A549 (cell line): Measurements from ENCODE around the gene C2. TPM values are rescaled to one million over a fixed set of nuclear protein-coding genes. Genes with fewer than 3 reads are reported as not detected.

Experiments used
- ATAC-seq, 2 experiments: fragments of 200-7000 bp in 1 of 2; fragments of >200 bp in 1 of 2; cut with Nextera tagmentation in 1 of 2; cut with Tn5 transposase in 1 of 2; 3 replicates each; pipeline versions ENCODE4 v1.8.0 to v1.9.1; 2018 to 2020; ENCODE audit warnings: mild to moderate bottlenecking in 1 of 2, moderate library complexity in 1 of 2
- CTCF ChIA-PET: fragments of 300-600 bp; sonication (Branson Sonifier 250); formaldehyde crosslinking; extraction: SDS; loops from one replicate; lab custom pipeline; 2021; ENCODE audit warnings: antibody characterized with exemption, inconsistent platforms; lab: Yijun Ruan, JAX
- POLR2A ChIA-PET: fragments of 350-600 bp; formaldehyde crosslinking; extraction: SDS; loops from one replicate; lab custom pipeline; 2021; ENCODE audit warnings: antibody characterized with exemption, inconsistent platforms; lab: Yijun Ruan, JAX
- DNase-seq, 2 experiments: peaks; one replicate each; pipeline versions ENCODE4 v3.0.0 to v3.0.0-alpha.2; 2011 to 2016; ENCODE audit warnings: low read depth in 1 of 2, low spot score in 1 of 2
- FAIRE-seq: peaks from 2 replicates; lab custom pipeline; 2011; peaks lifted over from hg19 to GRCh38; lab: Jason Lieb, UNC
- H3K27ac ChIP-seq, 2 experiments: fragments of >200 bp; sonication (Bioruptor Twin); formaldehyde crosslinking; 3 replicates each; pipeline ENCODE4 v1.5.1; 2016 to 2017
- H3K4me1 ChIP-seq: fragments of >200 bp; sonication (Bioruptor Twin); formaldehyde crosslinking; 3 replicates; pipeline ENCODE4 v1.6.1; 2016
- H3K4me2 ChIP-seq: fragments of >200 bp; sonication (Bioruptor Twin); formaldehyde crosslinking; 3 replicates; pipeline ENCODE4 v1.6.1; 2016
- H3K4me3 ChIP-seq: fragments of >200 bp; sonication (Bioruptor Twin); formaldehyde crosslinking; 3 replicates; pipeline ENCODE4 v1.5.1; 2016
- H3K9me3 ChIP-seq: fragments of >200 bp; sonication (Bioruptor Twin); formaldehyde crosslinking; 3 replicates; pipeline ENCODE4 v1.6.1; 2016
- CEBPB ChIP-seq, 2 experiments: fragments of >200 bp in 1 of 2; sonication (Bioruptor Twin) in 1 of 2; formaldehyde crosslinking in 1 of 2; IDR thresholded peaks; 2 replicates each; pipeline ENCODE4 v1.6.1; 2012 to 2016
- CHD2 ChIP-seq: fragments of 150-350 bp; IDR thresholded peaks from 2 replicates; pipeline ENCODE4 v1.6.1; 2014; ENCODE audit warnings: low read length; ENCODE audit not compliant: partially characterized antibody
- ESRRA ChIP-seq: fragments of 150-350 bp; IDR thresholded peaks from 2 replicates; pipeline ENCODE4 v1.6.1; 2014; ENCODE audit warnings: mild to moderate bottlenecking, low read length, borderline replicate concordance
- HOXA7 ChIP-seq: fragments of 250-450 bp; sonication (Bioruptor Pico); IDR thresholded peaks from 2 replicates; pipeline ENCODE4 v1.5.0; 2020; ENCODE audit warnings: mild to moderate bottlenecking, moderate library complexity
- HOXB5 ChIP-seq: fragments of 250-450 bp; sonication (Bioruptor Pico); IDR thresholded peaks from 2 replicates; pipeline ENCODE4 v1.5.0; 2020; ENCODE audit warnings: mild to moderate bottlenecking, moderate library complexity
- JUNB ChIP-seq: fragments of >200 bp; sonication (Bioruptor Twin); formaldehyde crosslinking; IDR thresholded peaks from 2 replicates; pipeline ENCODE4 v1.6.1; 2016
- KDM5A ChIP-seq: fragments of 200-600 bp; sonication (generic); IDR thresholded peaks from 2 replicates; pipeline ENCODE4 v1.6.1; 2016; ENCODE audit warnings: antibody characterized with exemption, mild to moderate bottlenecking
- MAFK ChIP-seq: fragments of 450-650 bp; IDR thresholded peaks from 2 replicates; pipeline ENCODE4 v1.6.1; 2014; ENCODE audit not compliant: partially characterized antibody
- MYC ChIP-seq: IDR thresholded peaks from 2 replicates; pipeline ENCODE4 v1.6.1; 2012; ENCODE audit warnings: mild to moderate bottlenecking, inconsistent platforms, low read length, improper control_type of control experiment, borderline replicate concordance
- NFE2L2 ChIP-seq: fragments of 150-350 bp; conservative IDR thresholded peaks from 2 replicates; pipeline ENCODE4 v1.6.1; 2014; ENCODE audit warnings: low read length
- POLR2AphosphoS2 ChIP-seq: conservative IDR thresholded peaks from 2 replicates; pipeline ENCODE4 v1.6.1; 2012; ENCODE audit warnings: low read length, improper control_type of control experiment, inconsistent platforms
- RCOR1 ChIP-seq: fragments of 150-350 bp; IDR thresholded peaks from 2 replicates; pipeline ENCODE4 v1.6.1; 2014; ENCODE audit warnings: antibody characterized with exemption, low read length, low read depth
- RFX5 ChIP-seq: fragments of 450-650 bp; IDR thresholded peaks from 2 replicates; pipeline ENCODE4 v1.7.1; 2014; ENCODE audit warnings: antibody characterized with exemption, mild to moderate bottlenecking, moderate library complexity
- RNF2 ChIP-seq: fragments of 200-600 bp; sonication (generic); IDR thresholded peaks from 2 replicates; pipeline ENCODE4 v1.6.1; 2016; ENCODE audit warnings: low read depth, mild to moderate bottlenecking, antibody characterized with exemption, moderate library complexity, borderline replicate concordance
- SMC3 ChIP-seq: fragments of >200 bp; sonication (Bioruptor Twin); formaldehyde crosslinking; IDR thresholded peaks from 3 replicates; pipeline ENCODE4 v1.6.1; 2018; ENCODE audit warnings: inconsistent platforms
- SREBF2 ChIP-seq: fragments of 450-650 bp; IDR thresholded peaks from 2 replicates; pipeline ENCODE4 v1.6.1; 2014; ENCODE audit warnings: mild to moderate bottlenecking, moderate library complexity
- TFCP2L1 ChIP-seq: fragments of 250-450 bp; sonication (Bioruptor Pico); IDR thresholded peaks from 2 replicates; pipeline ENCODE4 v1.5.0; 2021; ENCODE audit warnings: mild to moderate bottlenecking
- ZC3H11A ChIP-seq: fragments of 450-650 bp; IDR thresholded peaks from 2 replicates; pipeline ENCODE4 v1.6.1; 2014; ENCODE audit warnings: antibody characterized with exemption, mild to moderate bottlenecking
- ZSCAN20 ChIP-seq: fragments of 250-450 bp; sonication (Bioruptor Pico); IDR thresholded peaks from 2 replicates; pipeline ENCODE4 v1.8.0; 2022; ENCODE audit warnings: mild to moderate bottlenecking, moderate library complexity
- WGBS: methylation state at CpG from one replicate; pipeline ENCODE4 v1.1.6; 2017; ENCODE audit errors: missing lambda C conversion rate; 5-methylcytosine and 5-hydroxymethylcytosine counted together
- polyA plus RNA-seq, 4 experiments: library from polyadenylated mRNA; depleted of rRNA in 3 of 4; stranded (reverse); fragments of >200 nt; fragmentation: RNase III in 1 of 4; extraction: RNeasy Plus Mini Kit Qiagen cat#74134 plus additional on column Dnase treatment in 1 of 4; gene quantifications; 2 replicates in 3 of 4; 3 replicates in 1 of 4; pipeline ENCODE4 v1.2.3, GENCODE V29; 2011 to 2017
- TF ChIP-seq, protein P1 (sequence below): fragments of >200 bp; sonication (Bioruptor Twin); formaldehyde crosslinking; IDR thresholded peaks from 3 replicates; pipeline ENCODE4 v1.6.1; 2016
- TF ChIP-seq, protein P2 (sequence below): fragments of 250-450 bp; sonication (Bioruptor Pico); IDR thresholded peaks from 2 replicates; pipeline ENCODE4 v1.5.0; 2020; ENCODE audit warnings: low read depth, mild to moderate bottlenecking, moderate library complexity
- TF ChIP-seq, protein P3 (sequence below): IDR thresholded peaks from 2 replicates; pipeline ENCODE4 v1.6.1; 2012
- TF ChIP-seq, protein P4 (sequence below): IDR thresholded peaks from 2 replicates; pipeline ENCODE4 v1.6.1; 2012; ENCODE audit warnings: low read depth, borderline replicate concordance
- TF ChIP-seq, protein P5 (sequence below): fragments of 150-350 bp; IDR thresholded peaks from 2 replicates; pipeline ENCODE4 v1.6.1; 2014; ENCODE audit warnings: low read depth, mild to moderate bottlenecking, low read length
- TF ChIP-seq, protein P6 (sequence below): fragments of >200 bp; sonication (Bioruptor Twin); formaldehyde crosslinking; IDR thresholded peaks from 2 replicates; pipeline ENCODE4 v1.6.1; 2016
- TF ChIP-seq, protein P7 (sequence below): fragments of >200 bp; sonication (Bioruptor Twin); formaldehyde crosslinking; IDR thresholded peaks from 3 replicates; pipeline ENCODE4 v1.5.1; 2016
- TF ChIP-seq, protein P8 (sequence below): IDR thresholded peaks from 2 replicates; pipeline ENCODE4 v1.6.1; 2012

Gene C2
- polyA plus RNA-seq, 2 of the 4 experiments (the other 2 are of a cell fraction), result 0.22 to 0.87 TPM

DNA sequence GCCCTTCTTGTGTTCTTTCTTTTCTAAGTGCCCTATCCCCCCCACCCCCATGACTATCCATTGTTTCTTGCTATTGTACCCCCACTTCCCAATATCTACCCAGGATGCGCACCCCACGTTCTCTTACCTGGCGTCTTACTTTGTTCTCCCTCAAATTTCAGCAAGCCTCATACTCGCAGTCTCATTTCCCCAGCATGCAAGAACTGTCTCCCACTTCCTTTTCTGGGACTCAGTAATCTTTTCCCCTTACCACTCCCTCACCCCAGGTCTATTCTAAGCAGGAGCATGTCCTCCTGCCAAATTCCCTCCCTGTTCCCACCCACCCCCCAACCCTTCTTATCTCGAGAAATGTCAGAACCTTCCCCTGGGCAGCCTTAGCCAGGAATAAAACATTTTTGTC, 28.3 kb upstream of the C2 start:
- WGBS, result 92% methylated on average over 4 of the region's 5 CpGs
- ChIA-PET POLR2A (interaction anchor here (2.1 kb wide), 1 partner anchor 46 kb away, joined by 14 read pairs; the partner anchor contains the start of gene CFB), CTCF (no interaction called here)
- H3K9me3 ChIP-seq, result no peaks in the 10 kb centered on the region
- no peak overlapping the region for H3K4me3 ChIP-seq
- ATAC-seq, result no peak
- FAIRE-seq, result no peak
- TF ChIP-seq JUNB (no peak), ZC3H11A (no peak), ESRRA (no peak), RCOR1 (no peak), NFE2L2 (no peak), RFX5 (no peak), MYC (no peak), SREBF2 (no peak), KDM5A (no peak), ZSCAN20 (CRISPR knock-in tag) (no peak), CEBPB (IDR thresholded peaks at IDR 0.05) (no peak), TFCP2L1 (CRISPR knock-in tag) (no peak)
- TF ChIP-seq, protein P1, sequence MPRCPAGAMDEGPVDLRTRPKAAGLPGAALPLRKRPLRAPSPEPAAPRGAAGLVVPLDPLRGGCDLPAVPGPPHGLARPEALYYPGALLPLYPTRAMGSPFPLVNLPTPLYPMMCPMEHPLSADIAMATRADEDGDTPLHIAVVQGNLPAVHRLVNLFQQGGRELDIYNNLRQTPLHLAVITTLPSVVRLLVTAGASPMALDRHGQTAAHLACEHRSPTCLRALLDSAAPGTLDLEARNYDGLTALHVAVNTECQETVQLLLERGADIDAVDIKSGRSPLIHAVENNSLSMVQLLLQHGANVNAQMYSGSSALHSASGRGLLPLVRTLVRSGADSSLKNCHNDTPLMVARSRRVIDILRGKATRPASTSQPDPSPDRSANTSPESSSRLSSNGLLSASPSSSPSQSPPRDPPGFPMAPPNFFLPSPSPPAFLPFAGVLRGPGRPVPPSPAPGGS, result no peak
- TF ChIP-seq, protein P2, sequence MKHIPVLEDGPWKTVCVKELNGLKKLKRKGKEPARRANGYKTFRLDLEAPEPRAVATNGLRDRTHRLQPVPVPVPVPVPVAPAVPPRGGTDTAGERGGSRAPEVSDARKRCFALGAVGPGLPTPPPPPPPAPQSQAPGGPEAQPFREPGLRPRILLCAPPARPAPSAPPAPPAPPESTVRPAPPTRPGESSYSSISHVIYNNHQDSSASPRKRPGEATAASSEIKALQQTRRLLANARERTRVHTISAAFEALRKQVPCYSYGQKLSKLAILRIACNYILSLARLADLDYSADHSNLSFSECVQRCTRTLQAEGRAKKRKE (CRISPR knock-in tag), result no peak
- TF ChIP-seq, protein P3, sequence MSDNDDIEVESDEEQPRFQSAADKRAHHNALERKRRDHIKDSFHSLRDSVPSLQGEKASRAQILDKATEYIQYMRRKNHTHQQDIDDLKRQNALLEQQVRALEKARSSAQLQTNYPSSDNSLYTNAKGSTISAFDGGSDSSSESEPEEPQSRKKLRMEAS, result no peak
- TF ChIP-seq, protein P4, sequence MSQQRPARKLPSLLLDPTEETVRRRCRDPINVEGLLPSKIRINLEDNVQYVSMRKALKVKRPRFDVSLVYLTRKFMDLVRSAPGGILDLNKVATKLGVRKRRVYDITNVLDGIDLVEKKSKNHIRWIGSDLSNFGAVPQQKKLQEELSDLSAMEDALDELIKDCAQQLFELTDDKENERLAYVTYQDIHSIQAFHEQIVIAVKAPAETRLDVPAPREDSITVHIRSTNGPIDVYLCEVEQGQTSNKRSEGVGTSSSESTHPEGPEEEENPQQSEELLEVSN, result no peak
- TF ChIP-seq, protein P5, sequence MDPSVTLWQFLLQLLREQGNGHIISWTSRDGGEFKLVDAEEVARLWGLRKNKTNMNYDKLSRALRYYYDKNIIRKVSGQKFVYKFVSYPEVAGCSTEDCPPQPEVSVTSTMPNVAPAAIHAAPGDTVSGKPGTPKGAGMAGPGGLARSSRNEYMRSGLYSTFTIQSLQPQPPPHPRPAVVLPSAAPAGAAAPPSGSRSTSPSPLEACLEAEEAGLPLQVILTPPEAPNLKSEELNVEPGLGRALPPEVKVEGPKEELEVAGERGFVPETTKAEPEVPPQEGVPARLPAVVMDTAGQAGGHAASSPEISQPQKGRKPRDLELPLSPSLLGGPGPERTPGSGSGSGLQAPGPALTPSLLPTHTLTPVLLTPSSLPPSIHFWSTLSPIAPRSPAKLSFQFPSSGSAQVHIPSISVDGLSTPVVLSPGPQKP, result no peak
- TF ChIP-seq, protein P6, sequence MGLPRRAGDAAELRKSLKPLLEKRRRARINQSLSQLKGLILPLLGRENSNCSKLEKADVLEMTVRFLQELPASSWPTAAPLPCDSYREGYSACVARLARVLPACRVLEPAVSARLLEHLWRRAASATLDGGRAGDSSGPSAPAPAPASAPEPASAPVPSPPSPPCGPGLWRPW, result no peak
- H3K4me2 ChIP-seq, result peak overlapping the region; percentile 91; the same call in 2 of the 3 replicates
- H3K27ac ChIP-seq, result no peak overlapping the region
- H3K4me1 ChIP-seq, result peaks cover 24% of the 10 kb centered on the region
- no peak for DNase-seq

DNA sequence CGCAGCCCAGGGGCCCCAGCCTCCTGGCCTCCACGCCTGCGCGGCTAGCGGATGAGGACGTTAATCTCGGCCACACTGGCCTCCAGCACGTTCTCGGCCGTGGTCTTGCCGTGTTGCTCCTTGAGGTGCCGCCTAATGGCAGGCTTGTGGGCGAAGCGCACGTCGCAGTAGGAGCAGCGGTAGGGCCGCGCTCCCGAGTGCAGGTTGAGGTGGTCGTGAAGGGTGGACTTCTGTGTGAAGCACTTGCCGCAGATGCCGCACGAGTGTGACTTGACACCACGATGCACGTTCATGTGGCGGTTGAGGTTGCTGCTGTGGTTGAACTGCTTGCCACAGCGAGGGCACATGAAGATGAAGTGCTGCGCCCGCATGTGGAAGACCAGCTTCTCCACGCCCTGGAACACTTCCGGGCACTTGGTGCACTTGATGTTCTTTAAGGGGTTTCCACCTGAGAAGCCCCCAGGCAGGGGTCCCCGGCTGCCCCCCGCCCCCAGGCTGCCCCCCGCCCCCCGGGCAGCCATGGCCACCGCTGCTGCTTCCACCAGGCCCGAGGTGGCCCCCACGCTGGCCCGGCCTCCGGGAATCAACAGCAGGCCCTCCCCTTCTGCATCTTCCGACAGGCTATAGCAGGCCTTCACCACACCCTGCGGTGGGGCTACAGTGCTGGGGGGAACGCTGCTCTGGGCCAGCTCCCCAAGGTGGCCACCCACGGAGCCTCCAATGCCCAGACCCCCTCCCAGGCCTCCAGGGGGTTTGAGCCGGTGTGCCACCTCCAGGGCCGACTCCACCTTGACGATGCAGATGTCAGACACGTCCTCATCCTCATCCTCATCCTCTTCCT, 27.4 kb upstream of the C2 start:
- peaks cover 24% of the 10 kb centered on the region for H3K4me1 ChIP-seq
- ChIA-PET POLR2A (no interaction called here), CTCF (interaction anchor here (0.7 kb wide), 1 partner anchor 10 kb away, joined by 4 read pairs; no protein-coding TSS in a partner anchor)
- FAIRE-seq, result no peak
- no peak overlapping the region for H3K27ac ChIP-seq
- no peak overlapping the region for H3K4me3 ChIP-seq
- no peak overlapping the region for H3K4me2 ChIP-seq
- no peaks in the 10 kb centered on the region for H3K9me3 ChIP-seq
- TF ChIP-seq MAFK (no peak), CHD2 (no peak), HOXB5 (CRISPR knock-in tag) (no peak), RNF2 (no peak), SMC3 (no peak), POLR2AphosphoS2 (no peak), HOXA7 (CRISPR knock-in tag) (no peak)
- TF ChIP-seq, protein P5, result no peak
- TF ChIP-seq, protein P7, sequence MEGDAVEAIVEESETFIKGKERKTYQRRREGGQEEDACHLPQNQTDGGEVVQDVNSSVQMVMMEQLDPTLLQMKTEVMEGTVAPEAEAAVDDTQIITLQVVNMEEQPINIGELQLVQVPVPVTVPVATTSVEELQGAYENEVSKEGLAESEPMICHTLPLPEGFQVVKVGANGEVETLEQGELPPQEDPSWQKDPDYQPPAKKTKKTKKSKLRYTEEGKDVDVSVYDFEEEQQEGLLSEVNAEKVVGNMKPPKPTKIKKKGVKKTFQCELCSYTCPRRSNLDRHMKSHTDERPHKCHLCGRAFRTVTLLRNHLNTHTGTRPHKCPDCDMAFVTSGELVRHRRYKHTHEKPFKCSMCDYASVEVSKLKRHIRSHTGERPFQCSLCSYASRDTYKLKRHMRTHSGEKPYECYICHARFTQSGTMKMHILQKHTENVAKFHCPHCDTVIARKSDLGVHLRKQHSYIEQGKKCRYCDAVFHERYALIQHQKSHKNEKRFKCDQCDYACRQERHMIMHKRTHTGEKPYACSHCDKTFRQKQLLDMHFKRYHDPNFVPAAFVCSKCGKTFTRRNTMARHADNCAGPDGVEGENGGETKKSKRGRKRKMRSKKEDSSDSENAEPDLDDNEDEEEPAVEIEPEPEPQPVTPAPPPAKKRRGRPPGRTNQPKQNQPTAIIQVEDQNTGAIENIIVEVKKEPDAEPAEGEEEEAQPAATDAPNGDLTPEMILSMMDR, result no peak
- TF ChIP-seq, protein P8, sequence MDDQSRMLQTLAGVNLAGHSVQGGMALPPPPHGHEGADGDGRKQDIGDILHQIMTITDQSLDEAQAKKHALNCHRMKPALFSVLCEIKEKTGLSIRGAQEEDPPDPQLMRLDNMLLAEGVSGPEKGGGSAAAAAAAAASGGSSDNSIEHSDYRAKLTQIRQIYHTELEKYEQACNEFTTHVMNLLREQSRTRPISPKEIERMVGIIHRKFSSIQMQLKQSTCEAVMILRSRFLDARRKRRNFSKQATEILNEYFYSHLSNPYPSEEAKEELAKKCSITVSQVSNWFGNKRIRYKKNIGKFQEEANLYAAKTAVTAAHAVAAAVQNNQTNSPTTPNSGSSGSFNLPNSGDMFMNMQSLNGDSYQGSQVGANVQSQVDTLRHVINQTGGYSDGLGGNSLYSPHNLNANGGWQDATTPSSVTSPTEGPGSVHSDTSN, result no peak
- TF ChIP-seq, protein P3, result no peak
- TF ChIP-seq, all 56 proteins: peak for 0
- ATAC-seq (no peak), DNase-seq (no peak)
- 92% methylated on average over 30 of the region's 49 CpGs for WGBS
